HepG2 (cell line): ENCODE measurements around the gene ZNF276. TPM values are rescaled to one million over a fixed set of nuclear protein-coding genes. Genes with fewer than 3 reads are reported as not detected.

Source experiments
- ATAC-seq: fragments of 200-7000 bp; cut with Tn5 transposase; 3 replicates; pipeline ENCODE4 v1.9.1; 2020; ENCODE audit warnings: mild to moderate bottlenecking, moderate library complexity
- BruUV-seq: library from RNA; stranded (reverse); fragments of 400-500 nt; replicated peaks from 2 replicates; lab custom pipeline; 2021; lab: Mats Ljungman, UMichigan
- CTCF ChIA-PET: fragments of 300-600 bp; formaldehyde crosslinking; extraction: SDS; loops from one replicate; lab custom pipeline; 2021; ENCODE audit warnings: low total read pairs, inconsistent platforms, low intra/inter-chr PET ratio; lab: Yijun Ruan, JAX
- POLR2A ChIA-PET: fragments of 350-600 bp; sonication (Branson Sonifier 250); formaldehyde crosslinking; loops from one replicate; lab custom pipeline; 2020; ENCODE audit warnings: antibody characterized with exemption, inconsistent platforms; lab: Yijun Ruan, JAX
- DNase-seq: peaks from one replicate; pipeline ENCODE4 v3.0.0-alpha.2; 2015; ENCODE audit warnings: low spot score
- FAIRE-seq: peaks from 3 replicates; lab custom pipeline; 2011; peaks lifted over from hg19 to GRCh38; lab: Jason Lieb, UNC
- H2AFZ ChIP-seq: one replicate; pipeline ENCODE4 v1.6.1; 2011; ENCODE audit warnings: low read length, inconsistent platforms
- H3K27ac ChIP-seq: fragments of 300-600 bp; 3 replicates; pipeline ENCODE4 v1.8.0; 2011; ENCODE audit warnings: mixed run types, mild to moderate bottlenecking, mixed read lengths, low read length, inconsistent platforms; ENCODE audit not compliant: insufficient read depth; ENCODE audit errors: extremely low read length
- H3K27me3 ChIP-seq, 2 experiments: fragments of 200-600 bp in 1 of 2; 2 replicates in 1 of 2; 3 replicates in 1 of 2; pipeline versions ENCODE4 v1.6.0 to v1.8.0; 2011; ENCODE audit warnings: low read length in 2 of 2, mild to moderate bottlenecking in 2 of 2, moderate library complexity in 2 of 2, inconsistent platforms in 1 of 2; ENCODE audit not compliant: insufficient read depth in 2 of 2, control insufficient read depth in 1 of 2
- H3K36me3 ChIP-seq, 2 experiments: fragments of 200-600 bp in 1 of 2; replicated peaks in 1 of 2; 2 replicates in 1 of 2; 3 replicates in 1 of 2; pipeline versions ENCODE4 v1.5.1 to v1.8.0; 2011; ENCODE audit warnings: low read length in 2 of 2, inconsistent platforms in 1 of 2; ENCODE audit not compliant: insufficient read depth in 2 of 2, control insufficient read depth in 1 of 2
- H3K4me1 ChIP-seq: 2 replicates; pipeline ENCODE4 v1.5.1; 2012; ENCODE audit warnings: low read length, inconsistent platforms; ENCODE audit not compliant: insufficient read depth
- H3K4me2 ChIP-seq: 2 replicates; pipeline ENCODE4 v1.6.0; 2011; ENCODE audit warnings: low read depth, low read length, inconsistent platforms
- H3K4me3 ChIP-seq, 3 experiments: fragments of 200-600 bp in 1 of 3; sonication (generic), shearing (Covaris generic) in 1 of 3; replicated peaks in 1 of 3; 2 replicates each; pipeline ENCODE4 v1.5.1; 2011 to 2016; ENCODE audit warnings: low read length in 3 of 3, inconsistent platforms in 2 of 3, low read depth in 2 of 3, mild to moderate bottlenecking in 2 of 3, control low read depth in 1 of 3, mixed read lengths in 1 of 3; ENCODE audit not compliant: insufficient read depth in 1 of 3
- H3K79me2 ChIP-seq: one replicate; pipeline ENCODE4 v1.6.1; 2011; ENCODE audit warnings: low read length, inconsistent platforms; ENCODE audit not compliant: insufficient read depth
- H3K9ac ChIP-seq: 2 replicates; pipeline ENCODE4 v1.6.0; 2011; ENCODE audit warnings: mild to moderate bottlenecking, low read depth, low read length, inconsistent platforms; ENCODE audit not compliant: insufficient read depth
- H3K9me3 ChIP-seq: 2 replicates; pipeline ENCODE4 v1.5.1; 2012; ENCODE audit warnings: mild to moderate bottlenecking, low read length
- H4K20me1 ChIP-seq: 2 replicates; pipeline ENCODE4 v1.6.0; 2011; ENCODE audit warnings: inconsistent platforms, mild to moderate bottlenecking, low read length, moderate library complexity; ENCODE audit not compliant: insufficient read depth
- ARID2 ChIP-seq: sonication (generic); formaldehyde crosslinking; IDR thresholded peaks from 2 replicates; pipeline ENCODE4 v1.8.1; 2022; ENCODE audit warnings: mild to moderate bottlenecking, missing genetic modification reagents, borderline replicate concordance
- ESRRA ChIP-seq: sonication (generic); formaldehyde crosslinking; IDR thresholded peaks from 2 replicates; pipeline ENCODE4 v1.5.1; 2020; ENCODE audit warnings: mild to moderate bottlenecking, low read depth, missing genetic modification reagents
- MXD4 ChIP-seq: IDR thresholded peaks from 2 replicates; pipeline ENCODE4 v1.6.1; 2016; ENCODE audit warnings: mild to moderate bottlenecking, missing biosample characterization, missing genetic modification reagents
- NONO ChIP-seq, 2 experiments: fragments of 450-650 bp in 1 of 2; sonication (generic) in 1 of 2; formaldehyde crosslinking in 1 of 2; IDR thresholded peaks in 1 of 2; conservative IDR thresholded peaks in 1 of 2; 2 replicates each; pipeline versions ENCODE4 v1.6.1 to v1.8.0; 2017 to 2022; ENCODE audit warnings: mild to moderate bottlenecking in 1 of 2, missing genetic modification reagents in 1 of 2, moderate library complexity in 1 of 2
- PCBP1 ChIP-seq: fragments of 200-400 bp; formaldehyde crosslinking; IDR thresholded peaks from 2 replicates; pipeline ENCODE4 v1.6.1; 2017; ENCODE audit warnings: mild to moderate bottlenecking, low read depth, low read length, borderline replicate concordance
- PITX1 ChIP-seq: sonication (generic); formaldehyde crosslinking; IDR thresholded peaks from 2 replicates; pipeline ENCODE4 v1.5.1; 2020; ENCODE audit warnings: mild to moderate bottlenecking, missing genetic modification reagents
- POLR2A ChIP-seq, 2 experiments: IDR thresholded peaks; 2 replicates each; pipeline ENCODE4 v1.6.1; 2011; ENCODE audit warnings: low read depth in 2 of 2, low read length in 2 of 2, mild to moderate bottlenecking in 1 of 2, moderate library complexity in 1 of 2; ENCODE audit not compliant: insufficient read depth in 1 of 2
- POLR2G ChIP-seq: fragments of 200-400 bp; formaldehyde crosslinking; IDR thresholded peaks from 2 replicates; pipeline ENCODE4 v1.6.1; 2018; ENCODE audit warnings: mild to moderate bottlenecking, low read depth, low read length, moderate library complexity
- RBFOX2 ChIP-seq: fragments of 200-400 bp; formaldehyde crosslinking; IDR thresholded peaks from 2 replicates; pipeline ENCODE4 v1.6.1; 2017; ENCODE audit warnings: low read depth, mild to moderate bottlenecking, low read length
- TAF15 ChIP-seq: fragments of 200-400 bp; formaldehyde crosslinking; IDR thresholded peaks from one replicate; pipeline ENCODE4 v1.6.1; 2018; ENCODE audit warnings: mild to moderate bottlenecking, low read depth, low read length; ENCODE audit not compliant: poor library complexity, severe bottlenecking
- TARDBP ChIP-seq: sonication (generic); formaldehyde crosslinking; IDR thresholded peaks from 2 replicates; pipeline ENCODE4 v1.8.0; 2022; ENCODE audit warnings: mild to moderate bottlenecking, missing genetic modification reagents
- ZBTB39 ChIP-seq: sonication (generic); formaldehyde crosslinking; IDR thresholded peaks from 2 replicates; pipeline ENCODE4 v1.5.0; 2020; ENCODE audit warnings: missing genetic modification reagents
- ZFP91 ChIP-seq: sonication (generic); formaldehyde crosslinking; IDR thresholded peaks from 2 replicates; pipeline ENCODE4 v1.9.0; 2022; ENCODE audit warnings: missing genetic modification reagents, mild to moderate bottlenecking, borderline replicate concordance
- ZSCAN9 ChIP-seq: IDR thresholded peaks from 2 replicates; pipeline ENCODE4 v1.6.1; 2016; ENCODE audit warnings: borderline replicate concordance
- ZXDC ChIP-seq: sonication (generic); formaldehyde crosslinking; IDR thresholded peaks from 2 replicates; pipeline ENCODE4 v1.5.0; 2020; ENCODE audit warnings: mild to moderate bottlenecking, missing genetic modification reagents
- WGBS: methylation state at CpG from one replicate; pipeline ENCODE4 v1.1.6; 2017; ENCODE audit warnings: low lambda C conversion rate; 5-methylcytosine and 5-hydroxymethylcytosine counted together
- in situ Hi-C: cut with HindIII; loops from 2 replicates; pipeline ENCODE4 v1.10.0; 2017; ENCODE audit warnings: low pct_unique_long_range_greater_than_20kb; ENCODE audit not compliant: extremely low pct_ligation_motif_present
- intact Hi-C: fragments of 100-400 bp; cut with micrococcal nuclease; formaldehyde crosslinking; loops from one replicate; pipeline ENCODE4 v1.10.0; 2022; ENCODE audit not compliant: unreplicated experiment
- polyA plus RNA-seq, 8 experiments: library from polyadenylated mRNA; depleted of rRNA in 3 of 8; stranded (reverse) in 7 of 8; unstranded in 1 of 8; fragments of >200 nt; fragmentation: Illumina TruSeq in 4 of 8; extraction: Trizol in 4 of 8; gene quantifications; 2 replicates each; pipeline versions ENCODE4 v1.2.1 to v1.2.3, GENCODE V29; 2011 to 2016; ENCODE audit warnings: low read depth in 4 of 8, missing spikeins in 1 of 8, mixed read lengths in 1 of 8; ENCODE audit not compliant: insufficient read depth in 1 of 8
- total RNA-seq, 5 experiments: library from RNA; depleted of rRNA; stranded (reverse); fragments of >200 nt; fragmentation: Illumina TruSeq; extraction: Trizol; gene quantifications; 2 replicates each; pipeline ENCODE4 v1.2.3, GENCODE V29; 2016; ENCODE audit warnings: low read depth in 1 of 5

The ZNF276 gene
- total and polyA plus RNA-seq, 2 of the 13 experiments (the other 11 are each of a cell fraction or from before 2014, with no cell fraction given) = 17.7 to 18.0 TPM

GRCh38 chr16:89732142-89732917 lies 11.0 kb downstream of the ZNF276 start:
- in situ Hi-C loops (no loop called here), intact Hi-C loops (no loop called here)
- H3K9ac ChIP-seq = no peak overlapping the region
- no peaks in the 10 kb centered on the region for H4K20me1 ChIP-seq
- 91% methylated on average over 23 of the region's 24 CpGs for WGBS
- H3K27ac ChIP-seq = no peak overlapping the region
- no peaks in the 10 kb centered on the region for H3K27me3 ChIP-seq
- no peak overlapping the region for H3K4me2 ChIP-seq
- no TSS peak for BruUV-seq
- ChIA-PET CTCF (no interaction called here), POLR2A (no interaction called here)
- H3K79me2 ChIP-seq = no peaks in the 10 kb centered on the region
- no peaks in the 10 kb centered on the region for H3K9me3 ChIP-seq
- no peak for FAIRE-seq
- DNase-seq = no peak
- H3K4me3 ChIP-seq = no peak overlapping the region
- peak; percentile 3 for ATAC-seq
- peaks cover 21% of the 10 kb centered on the region for H3K4me1 ChIP-seq
- no peak overlapping the region for H2AFZ ChIP-seq
- peaks cover 35 to 71% of the 10 kb centered on the region in 2 experiments for H3K36me3 ChIP-seq
- TF ChIP-seq ZSCAN9 (CRISPR knock-in tag) (no peak), NONO (IDR thresholded peaks at IDR 0.05) (no peak), NONO (CRISPR knock-in tag; conservative IDR thresholded peaks at IDR 0.05) (peak; percentile 11; the same call in 1 of the 2 replicates), PCBP1 (0 out of 2 replicates have a peak, but pooled peaks have one; percentile 57), PITX1 (CRISPR knock-in tag) (0 out of 2 replicates have a peak, but pooled peaks have one; percentile 11), TAF15 (no peak), POLR2G (peak; percentile 66), POLR2A (IDR thresholded peaks at IDR 0.05; ENCODE audit: insufficient read depth in 1 of 2, low read depth in 2 of 2, low read length in 2 of 2) (peak in 1 of 2 experiments; percentile 40; a peak in 1 of 4 replicates), ESRRA (CRISPR knock-in tag) (peak; percentile 22; the same call in 1 of the 2 replicates), ZXDC (CRISPR knock-in tag) (0 out of 2 replicates have a peak, but pooled peaks have one; percentile 30), ARID2 (CRISPR knock-in tag) (no peak), ZBTB39 (CRISPR knock-in tag) (peak; percentile 41; the same call in 1 of the 2 replicates), ZFP91 (CRISPR knock-in tag) (0 out of 2 replicates have a peak, but pooled peaks have one; percentile 9), TARDBP (CRISPR knock-in tag) (no peak), MXD4 (no peak), RBFOX2 (peak; percentile 53)
